H1 (cell line): ENCODE data around the gene DENND1A. TPM values are rescaled to one million over a fixed set of nuclear protein-coding genes. Genes with fewer than 3 reads are reported as not detected.

Experiments used
- CTCF ChIA-PET: fragments of 300-600 bp; sonication (Branson Sonifier 250); formaldehyde crosslinking; loops from one replicate; lab custom pipeline; 2021; ENCODE audit not compliant: partially characterized antibody; lab: Charles Lee
- POLR2A ChIA-PET: fragments of 300-600 bp; sonication (Branson Sonifier 250); formaldehyde crosslinking; loops from one replicate; lab custom pipeline; 2021; ENCODE audit warnings: inconsistent platforms; ENCODE audit not compliant: partially characterized antibody; lab: Charles Lee
- DNase-seq, 2 experiments: peaks; one replicate each; pipeline versions ENCODE4 v3.0.0 to v3.0.0-alpha.2; 2010 to 2022; ENCODE audit warnings: low spot score in 2 of 2, low read depth in 1 of 2, mixed read lengths in 1 of 2
- FAIRE-seq: peaks from 2 replicates; lab custom pipeline; 2011; peaks lifted over from hg19 to GRCh38; lab: Jason Lieb, UNC
- H2AFZ ChIP-seq: 2 replicates; pipeline ENCODE4 v1.8.1; 2012; ENCODE audit warnings: low read length, inconsistent platforms
- H2AK5ac ChIP-seq: 2 replicates; pipeline ENCODE4 v1.6.1; 2013; ENCODE audit warnings: low read depth, low read length
- H2BK120ac ChIP-seq: replicated peaks from 2 replicates; pipeline ENCODE3; 2013; ENCODE audit warnings: low read depth, low read length, inconsistent platforms
- H2BK12ac ChIP-seq: 2 replicates; pipeline ENCODE4 v1.6.1; 2013; ENCODE audit warnings: low read depth, low read length
- H2BK15ac ChIP-seq: 2 replicates; pipeline ENCODE4 v1.6.1; 2013; ENCODE audit warnings: low read length
- H2BK20ac ChIP-seq: 2 replicates; pipeline ENCODE4 v1.6.1; 2013; ENCODE audit warnings: low read length
- H2BK5ac ChIP-seq: 2 replicates; pipeline ENCODE4 v1.6.1; 2013; ENCODE audit warnings: low read depth, low read length
- H3K14ac ChIP-seq: 2 replicates; pipeline ENCODE4 v1.6.1; 2013; ENCODE audit warnings: inconsistent platforms; ENCODE audit not compliant: insufficient read length
- H3K18ac ChIP-seq: 2 replicates; pipeline ENCODE4 v1.6.1; 2013; ENCODE audit warnings: low read length; ENCODE audit errors: extremely low read depth
- H3K23ac ChIP-seq: 2 replicates; pipeline ENCODE4 v1.6.1; 2013; ENCODE audit warnings: inconsistent platforms; ENCODE audit not compliant: insufficient read length
- H3K23me2 ChIP-seq: 2 replicates; pipeline ENCODE4 v1.6.1; 2013; ENCODE audit warnings: low read depth, low read length
- H3K27ac ChIP-seq: 2 replicates; pipeline ENCODE4 v1.6.1; 2011; ENCODE audit warnings: low read depth, low read length, inconsistent platforms
- H3K27me3 ChIP-seq, 4 experiments: replicated peaks in 1 of 4; 1 replicate in 1 of 4; 2 replicates in 3 of 4; pipeline versions ENCODE4 v1.6.1 to v1.8.1; 2011 to 2013; ENCODE audit warnings: low read length in 3 of 4, mild to moderate bottlenecking in 3 of 4, inconsistent platforms in 2 of 4, mixed read lengths in 2 of 4, moderate library complexity in 1 of 4; ENCODE audit not compliant: control insufficient read depth in 3 of 4, insufficient read depth in 3 of 4; ENCODE audit errors: extremely low read depth in 1 of 4
- H3K36me3 ChIP-seq, 4 experiments: 2 replicates each; pipeline versions ENCODE4 v1.6.1 to v1.8.1; 2011 to 2013; ENCODE audit warnings: mild to moderate bottlenecking in 4 of 4, low read length in 3 of 4, moderate library complexity in 2 of 4, control low read depth in 1 of 4, inconsistent platforms in 1 of 4; ENCODE audit not compliant: insufficient read depth in 4 of 4, control insufficient read depth in 2 of 4
- H3K4ac ChIP-seq: replicated peaks from 2 replicates; pipeline ENCODE3; 2013; ENCODE audit warnings: low read length, low read depth, mixed read lengths, inconsistent platforms; ENCODE audit not compliant: insufficient read length
- H3K4me1 ChIP-seq, 4 experiments: replicated peaks in 1 of 4; 1 replicate in 1 of 4; 2 replicates in 3 of 4; pipeline versions ENCODE4 v1.6.1 to v1.8.1; 2011 to 2013; ENCODE audit warnings: low read length in 3 of 4, inconsistent platforms in 2 of 4, mixed read lengths in 1 of 4; ENCODE audit not compliant: insufficient read depth in 4 of 4, control insufficient read depth in 3 of 4
- H3K4me2 ChIP-seq, 2 experiments: 2 replicates each; pipeline versions ENCODE4 v1.6.1 to v1.8.1; 2011 to 2013; ENCODE audit warnings: low read depth in 2 of 2, low read length in 2 of 2, control low read depth in 1 of 2, inconsistent platforms in 1 of 2, mild to moderate bottlenecking in 1 of 2; ENCODE audit not compliant: insufficient read depth in 1 of 2
- H3K4me3 ChIP-seq, 4 experiments: fragments of 200-600, 300-600 bp in 1 of 4; sonication (generic), shearing (Covaris generic), sonication (Bioruptor Twin) in 1 of 4; 2 replicates each; pipeline versions ENCODE4 v1.5.1 to v1.8.1; 2011 to 2016; ENCODE audit warnings: low read length in 4 of 4, low read depth in 3 of 4, control low read depth in 2 of 4, inconsistent platforms in 2 of 4, mild to moderate bottlenecking in 2 of 4, mixed read lengths in 1 of 4, moderate library complexity in 1 of 4; ENCODE audit not compliant: insufficient read depth in 2 of 4; ENCODE audit errors: extremely low read depth in 1 of 4
- H3K56ac ChIP-seq: replicated peaks from 2 replicates; pipeline ENCODE3; 2013; ENCODE audit warnings: low read depth, mild to moderate bottlenecking, mixed read lengths, low read length, inconsistent platforms; ENCODE audit not compliant: insufficient read length
- H3K79me1 ChIP-seq: 2 replicates; pipeline ENCODE4 v1.6.1; 2013; ENCODE audit warnings: low read depth, low read length, control low read depth
- H3K79me2 ChIP-seq, 2 experiments: 2 replicates each; pipeline versions ENCODE4 v1.6.1 to v1.8.1; 2012 to 2013; ENCODE audit warnings: low read length in 2 of 2, mild to moderate bottlenecking in 2 of 2, inconsistent platforms in 1 of 2; ENCODE audit not compliant: insufficient read depth in 2 of 2, control insufficient read depth in 1 of 2
- H3K9ac ChIP-seq, 4 experiments: replicated peaks in 1 of 4; 1 replicate in 1 of 4; 2 replicates in 3 of 4; pipeline versions ENCODE4 v1.6.1 to v1.8.1; 2011 to 2013; ENCODE audit warnings: low read depth in 3 of 4, low read length in 3 of 4, control low read depth in 2 of 4, mild to moderate bottlenecking in 2 of 4, moderate library complexity in 2 of 4, inconsistent platforms in 1 of 4; ENCODE audit errors: extremely low read depth in 1 of 4
- H3K9me3 ChIP-seq, 2 experiments: 2 replicates each; pipeline versions ENCODE4 v1.6.1 to v1.8.1; 2012 to 2013; ENCODE audit warnings: mild to moderate bottlenecking in 2 of 2, moderate library complexity in 2 of 2, control low read depth in 1 of 2, inconsistent platforms in 1 of 2, low read depth in 1 of 2, low read length in 1 of 2, mixed read lengths in 1 of 2; ENCODE audit not compliant: insufficient read depth in 2 of 2
- H4K20me1 ChIP-seq, 2 experiments: replicated peaks in 1 of 2; 2 replicates each; pipeline versions ENCODE3 to v1.8.1; 2011 to 2013; ENCODE audit warnings: inconsistent platforms in 2 of 2, low read length in 2 of 2, mild to moderate bottlenecking in 1 of 2; ENCODE audit not compliant: insufficient read depth in 2 of 2, control insufficient read depth in 1 of 2
- H4K5ac ChIP-seq: 2 replicates; pipeline ENCODE4 v1.6.1; 2013; ENCODE audit warnings: low read length, low read depth, mixed read lengths, inconsistent platforms; ENCODE audit not compliant: insufficient read length
- H4K8ac ChIP-seq: 2 replicates; pipeline ENCODE4 v1.8.0; 2013; ENCODE audit warnings: mild to moderate bottlenecking, moderate library complexity, low read length, inconsistent platforms; ENCODE audit not compliant: insufficient read depth; ENCODE audit errors: extremely low read depth
- H4K91ac ChIP-seq: replicated peaks from 2 replicates; pipeline ENCODE3; 2013; ENCODE audit warnings: low read length, mixed read lengths, inconsistent platforms; ENCODE audit not compliant: insufficient read length
- WGBS, 2 experiments: shearing (Covaris generic) in 1 of 2; methylation state at CpG; one replicate each; pipeline versions ENCODE4 v1.1.6 to v1.1.7; 2013 to 2015; ENCODE audit warnings: low lambda C conversion rate in 2 of 2, mixed read lengths in 2 of 2, inconsistent platforms in 1 of 2, low coverage in 1 of 2, missing lambda C conversion rate in 1 of 2; ENCODE audit not compliant: insufficient replicate concordance in 2 of 2, insufficient coverage in 1 of 2, insufficient read length in 1 of 2; ENCODE audit errors: extremely low coverage in 1 of 2, missing lambda C conversion rate in 1 of 2; 5-methylcytosine and 5-hydroxymethylcytosine counted together
- polyA plus RNA-seq, 7 experiments: library from polyadenylated mRNA; depleted of rRNA in 3 of 7; stranded (reverse) in 5 of 7; unstranded in 2 of 7; fragments of >200 nt in 5 of 7; fragments of 200-250 nt in 2 of 7; gene quantifications; 1 replicate in 5 of 7; 2 replicates in 1 of 7; 4 replicates in 1 of 7; pipeline versions ENCODE4 v1.2.1 to v1.2.3, GENCODE V29; 2011 to 2013; ENCODE audit warnings: missing spikeins in 2 of 7, mixed read lengths in 2 of 7
- total RNA-seq: library from RNA; stranded (reverse); fragmentation: NEBNext Ultra II Directional; extraction: Animal tissue kit (Norgen Biotek cat#: 25700); gene quantifications from 2 replicates; pipeline ENCODE4 v1.2.1, GENCODE V29; 2021

The DENND1A gene
- total and polyA plus RNA-seq, 2 of the 8 experiments (the other 6 are each of a cell fraction or from before 2014, with no cell fraction given) = 24.1 to 26.4 TPM

- Histone ChIP-seq H3K27me3 (no peaks in the 10 kb centered on the region), H3K18ac (no peak overlapping the region), H4K20me1 (no peaks in the 10 kb centered on the region), H4K8ac (no peak overlapping the region), H3K4ac (no peak overlapping the region), H2BK5ac (no peak overlapping the region), H2AK5ac (no peak overlapping the region), H2BK120ac (no peak overlapping the region), H2BK12ac (no peak overlapping the region), H2BK15ac (no peak overlapping the region), H3K36me3 (no peaks in the 10 kb centered on the region), H3K79me1 (0 out of 2 replicates have a peak, but pooled peaks cover 3% of the 10 kb centered on the region), H2AFZ (no peak overlapping the region), H3K9ac (no peak overlapping the region), H3K4me1 (peaks cover 0 to 9% (median 4%) of the 10 kb centered on the region in 4 experiments; a peak in 2 of 7 replicates), H3K4me3 (no peak overlapping the region), H4K91ac (no peak overlapping the region), H3K9me3 (no peaks in the 10 kb centered on the region), H3K4me2 (no peak overlapping the region), H3K27ac (no peak overlapping the region), H3K79me2 (no peaks in the 10 kb centered on the region; a peak in 1 of 4 replicates), H3K14ac (no peak overlapping the region), H2BK20ac (no peak overlapping the region), H4K5ac (no peak overlapping the region), H3K56ac (no peak overlapping the region), H3K23ac (no peak overlapping the region), H3K23me2 (0 out of 2 replicates have a peak, but pooled peaks cover 2% of the 10 kb centered on the region)
- CTCF ChIA-PET = interaction anchor here (0.6 kb wide), 1 partner anchor 106 kb away, joined by 3 read pairs; no protein-coding TSS in a partner anchor
- POLR2A ChIA-PET = interaction anchor here (1.5 kb wide), 1 partner anchor 20 kb away, joined by 3 read pairs; no protein-coding TSS in a partner anchor
- DNase-seq (no peak), FAIRE-seq (no peak)
- WGBS, 2 experiments = 88% methylated on average over 1 of the region's 1 CpG; no CpG with 5 or more reads in 1 of the 2 experiments
Observed at GRCh38 chr9:123712399-123712798, 217.5 kb downstream of the DENND1A start.
